Dedifferentiated amniotic fluid mesenchymal stem cell (primary cell): Measurements from ENCODE around the gene TPX2.

Experiments used
- DNase-seq: peaks from one replicate; pipeline ENCODE4 v3.0.0-alpha.2; 2016; ENCODE audit errors: extremely low spot score

The TPX2 gene

GRCh38 chr20:31706607-31707257, 32.4 kb upstream of the TPX2 start:
- no peak for DNase-seq

GRCh38 chr20:31707258-31707615, 31.9 kb upstream of the TPX2 start:
- DNase-seq = no peak

DNA sequence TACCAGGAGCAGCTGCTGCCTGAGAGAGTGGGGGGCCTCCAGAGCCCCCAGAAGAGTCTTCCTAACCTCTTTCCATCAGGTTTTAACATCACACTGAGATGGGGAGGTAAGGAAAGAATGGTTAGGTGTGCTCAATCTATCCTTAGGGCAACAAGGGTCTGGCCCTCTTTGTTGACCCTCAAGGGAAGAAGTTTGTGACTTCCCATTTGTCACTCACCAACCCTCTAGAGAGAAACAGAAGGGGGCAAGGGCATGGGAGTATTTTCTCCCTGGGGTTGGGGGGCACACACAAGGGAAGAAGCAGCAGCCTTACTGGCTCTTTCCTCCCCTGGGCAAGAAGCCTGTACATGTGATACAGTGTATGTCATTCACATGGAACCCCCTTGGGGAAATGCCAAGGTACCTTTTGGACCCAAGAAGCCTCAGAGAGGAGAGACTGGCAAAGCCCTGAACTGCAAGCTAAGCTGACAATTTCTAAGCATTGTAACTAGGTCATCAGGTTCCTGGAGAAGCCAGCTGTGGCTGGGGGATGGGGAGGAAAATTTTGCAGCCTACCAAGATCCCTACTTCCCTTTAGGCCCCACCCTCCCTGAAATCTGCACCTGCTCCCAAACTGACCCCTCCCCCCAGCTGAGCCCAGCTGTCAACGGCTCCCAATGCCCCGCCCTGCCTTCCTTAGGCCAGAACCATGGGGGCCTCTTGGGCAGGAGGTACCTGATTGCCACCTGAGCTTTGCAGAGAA, 30.9 kb upstream of the TPX2 start:
- no peak for DNase-seq

DNA sequence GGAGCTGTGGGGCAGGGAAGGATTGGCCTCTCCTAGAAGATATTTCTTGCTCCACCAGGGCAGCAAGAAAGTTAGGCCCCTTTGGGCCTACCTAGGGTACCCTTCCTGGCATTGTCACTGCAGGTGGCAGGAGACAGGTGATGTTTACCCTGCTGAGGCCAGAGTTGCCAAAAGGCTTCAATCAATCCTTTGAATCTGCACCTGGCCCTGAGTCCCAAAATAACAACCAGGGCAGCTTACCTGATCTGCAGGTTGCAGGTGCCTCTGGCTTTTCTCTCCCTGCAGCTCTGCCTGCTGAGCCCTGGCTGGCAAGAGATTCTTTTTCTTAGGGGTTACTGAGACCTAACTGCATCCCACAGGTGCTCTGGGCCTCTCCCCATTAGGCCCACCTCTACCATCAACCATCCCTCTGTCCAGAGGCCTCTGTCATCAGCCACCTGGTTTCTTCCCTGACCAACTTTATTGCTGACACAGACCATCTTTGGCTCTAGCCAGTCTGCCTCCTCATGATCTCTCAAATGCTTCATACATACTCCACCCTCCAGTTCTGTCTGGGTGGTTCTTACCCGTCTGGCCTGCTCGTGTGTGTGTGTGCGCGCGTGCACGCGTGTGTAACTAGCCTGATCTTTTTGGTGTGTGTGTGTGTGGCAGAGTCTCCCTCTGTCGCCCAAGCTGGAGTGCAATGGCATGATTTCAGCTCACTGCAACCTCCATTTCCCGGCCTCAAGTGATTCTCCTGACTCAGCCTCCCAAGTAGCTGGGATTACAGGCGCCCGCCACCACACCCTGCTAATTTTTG, 30.2 kb upstream of the TPX2 start:
- DNase-seq = no peak

DNA sequence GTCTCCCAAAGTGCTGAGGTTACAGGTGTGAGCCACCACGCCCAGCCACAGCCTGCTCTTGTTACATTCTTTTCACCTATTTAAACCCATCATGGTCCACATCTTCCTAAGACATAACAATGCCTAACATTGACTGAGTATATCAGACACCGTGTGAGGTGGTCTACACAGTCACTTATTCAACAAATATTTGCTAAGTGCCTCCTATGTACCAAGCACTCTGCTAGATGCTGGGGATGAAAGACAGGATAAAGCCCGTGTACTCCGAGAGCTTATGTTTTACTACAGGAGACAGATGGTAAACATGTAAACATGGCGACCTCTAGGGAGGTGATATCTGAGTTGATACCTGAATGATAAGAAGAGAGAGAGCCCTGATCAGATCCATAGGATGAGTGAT, 29.2 kb upstream of the TPX2 start:
- DNase-seq = no peak

GRCh38 chr20:31710423-31711108, 28.5 kb upstream of the TPX2 start:
- no peak for DNase-seq

DNA sequence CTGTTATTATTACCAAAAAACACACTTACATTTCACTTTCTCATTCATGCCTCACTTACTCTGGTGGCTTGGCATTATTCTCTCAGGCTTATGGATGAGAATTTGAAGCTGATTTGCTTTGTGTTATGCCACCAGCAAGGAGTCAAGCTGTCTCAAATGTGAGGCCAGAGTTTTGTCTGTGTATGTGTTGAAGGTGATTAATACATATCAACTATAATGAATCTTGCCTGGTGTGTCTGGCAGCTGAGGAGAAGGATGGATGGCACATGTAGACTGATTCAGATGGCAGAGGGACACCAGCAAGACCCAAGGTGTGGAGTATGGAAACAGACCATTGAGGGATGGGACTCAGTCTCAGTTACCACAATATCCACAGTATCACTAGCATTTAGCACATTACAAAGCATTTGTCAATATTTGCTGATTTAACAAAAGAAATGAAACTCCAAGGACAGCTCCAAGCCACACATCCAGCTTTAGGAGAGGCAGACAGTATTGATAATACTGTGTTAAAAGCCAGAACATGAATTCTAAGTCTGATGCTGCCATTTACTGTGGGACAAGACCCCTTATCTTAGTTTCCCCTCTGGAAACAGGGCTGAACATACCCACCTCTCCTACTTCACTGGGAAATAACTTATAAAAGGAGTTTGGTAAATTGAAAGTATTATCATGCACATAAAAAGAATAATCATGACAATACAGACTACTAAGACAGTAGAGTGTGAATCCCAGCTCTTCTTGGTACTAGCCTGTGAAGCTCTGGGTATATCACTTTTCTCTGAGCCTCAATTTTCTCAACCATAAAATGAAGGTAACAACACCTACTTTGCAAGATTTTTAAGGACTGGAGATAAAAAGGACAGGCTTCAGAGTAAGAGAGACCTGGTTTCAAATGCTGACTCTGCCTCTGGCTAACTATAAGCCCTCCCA, 27.6 kb upstream of the TPX2 start:
- DNase-seq = no peak

GRCh38 chr20:31712112-31712553, 27.0 kb upstream of the TPX2 start:
- no peak for DNase-seq

DNA sequence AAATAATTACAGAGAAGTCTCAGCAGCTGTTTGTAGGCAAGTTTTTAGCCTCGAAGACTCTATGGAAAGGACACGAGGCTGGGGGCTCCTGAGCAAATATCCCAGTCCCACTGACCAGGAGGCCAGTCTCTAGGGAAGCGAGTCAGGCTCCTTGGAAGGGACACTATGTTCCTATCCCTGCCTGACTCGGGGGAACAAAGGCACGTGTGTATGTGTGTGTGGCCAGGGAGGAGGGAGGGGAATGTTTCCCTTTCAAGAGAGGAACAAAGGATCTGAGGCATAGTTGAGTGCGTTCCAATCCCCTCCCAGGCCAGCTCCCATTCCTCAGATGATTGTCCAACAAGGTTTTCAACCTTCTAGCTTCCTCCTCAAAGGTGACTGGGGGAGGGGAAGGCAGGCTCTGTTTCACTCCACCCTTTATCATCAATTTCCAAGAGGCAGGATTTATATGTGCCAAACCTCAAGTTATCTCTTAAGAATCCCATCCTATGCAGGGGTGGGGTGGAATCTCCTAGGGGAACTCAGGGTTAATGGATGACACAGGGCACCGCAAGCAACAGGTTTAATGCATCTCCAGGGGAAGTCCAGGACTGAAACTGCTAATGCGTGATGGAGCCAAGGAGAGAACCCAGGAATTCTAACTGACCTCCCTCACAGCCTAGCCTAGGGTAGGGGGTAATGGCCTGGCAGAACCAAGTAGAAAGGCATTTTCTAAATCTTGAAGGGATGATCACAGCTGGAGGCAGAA, 26.4 kb upstream of the TPX2 start:
- DNase-seq = peak; percentile 36

- peak; percentile 84 for DNase-seq
These were observed 25.5 kb upstream of the TPX2 start for GRCh38 chr20:31713312-31714273.

- no peak for DNase-seq
These were observed 23.3 kb upstream of the TPX2 start for GRCh38 chr20:31715766-31716165.

GRCh38 chr20:31716351-31716750, 22.7 kb upstream of the TPX2 start:
- no peak for DNase-seq

DNA sequence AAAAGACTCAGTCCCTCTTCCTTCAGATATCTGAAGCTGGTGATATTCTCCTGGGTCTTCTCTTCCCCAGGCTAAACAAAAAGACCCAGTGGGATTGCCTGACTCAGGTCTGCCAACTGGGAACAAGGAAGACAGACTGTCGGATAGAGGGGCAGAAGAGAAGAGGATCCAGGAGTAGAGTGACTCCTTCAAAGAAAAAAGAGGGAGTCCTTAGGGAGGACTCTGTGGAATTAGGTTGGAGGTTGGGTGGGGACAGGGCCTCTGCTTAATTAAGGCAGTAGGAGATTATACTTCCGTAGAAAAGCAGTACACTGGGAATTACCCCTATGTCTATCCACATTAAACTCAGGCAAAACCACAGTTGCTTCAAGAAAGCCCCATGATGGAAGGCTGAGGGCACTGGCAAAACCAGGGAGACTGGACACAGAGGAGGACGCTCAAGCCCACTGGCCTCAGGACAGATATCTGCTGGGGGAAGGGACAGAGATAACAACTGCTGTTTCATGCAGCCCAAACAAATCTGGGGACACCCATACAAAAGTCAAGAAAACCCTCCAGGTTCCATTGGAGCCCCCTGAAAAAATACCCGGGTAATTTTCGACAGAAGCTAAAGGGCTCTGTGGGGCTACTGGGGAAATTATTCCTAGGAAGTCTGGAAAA, 22.1 kb upstream of the TPX2 start:
- no peak for DNase-seq

DNA sequence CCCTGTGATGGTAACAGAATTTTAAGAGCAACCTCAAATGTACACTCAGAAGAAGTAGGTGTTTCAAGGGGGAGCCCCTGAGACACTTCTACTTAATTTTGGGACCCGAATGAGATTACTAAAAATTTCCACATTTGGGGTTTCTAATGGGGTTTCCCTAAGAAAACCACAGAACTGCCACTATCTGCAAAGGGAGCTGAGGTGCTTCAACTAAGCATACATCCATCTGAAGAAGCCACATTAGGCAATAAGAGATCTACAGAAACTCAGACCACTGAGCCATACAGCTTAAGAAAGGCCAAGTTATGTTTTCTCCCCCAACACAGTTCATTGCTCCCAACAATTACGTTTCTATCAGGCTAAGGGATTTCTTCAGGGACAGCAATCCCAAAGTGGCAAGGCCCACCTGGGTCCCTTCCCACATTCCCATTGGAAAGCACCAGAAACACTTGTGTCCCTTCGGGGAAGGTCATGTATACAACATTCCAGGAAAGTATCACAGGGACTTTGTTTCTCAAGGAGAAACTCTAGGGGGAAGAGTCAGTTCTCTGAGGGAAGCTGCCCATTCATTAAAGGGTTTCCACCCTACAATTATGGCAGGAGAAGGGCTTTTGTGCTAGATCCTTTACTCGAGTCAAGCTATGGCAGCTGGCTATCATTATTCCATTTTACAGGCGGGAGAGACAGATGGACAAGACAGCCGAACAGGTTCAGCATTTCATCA, 21.4 kb upstream of the TPX2 start:
- no peak for DNase-seq

GRCh38 chr20:31718952-31719643, 20.0 kb upstream of the TPX2 start:
- DNase-seq = no peak

DNA sequence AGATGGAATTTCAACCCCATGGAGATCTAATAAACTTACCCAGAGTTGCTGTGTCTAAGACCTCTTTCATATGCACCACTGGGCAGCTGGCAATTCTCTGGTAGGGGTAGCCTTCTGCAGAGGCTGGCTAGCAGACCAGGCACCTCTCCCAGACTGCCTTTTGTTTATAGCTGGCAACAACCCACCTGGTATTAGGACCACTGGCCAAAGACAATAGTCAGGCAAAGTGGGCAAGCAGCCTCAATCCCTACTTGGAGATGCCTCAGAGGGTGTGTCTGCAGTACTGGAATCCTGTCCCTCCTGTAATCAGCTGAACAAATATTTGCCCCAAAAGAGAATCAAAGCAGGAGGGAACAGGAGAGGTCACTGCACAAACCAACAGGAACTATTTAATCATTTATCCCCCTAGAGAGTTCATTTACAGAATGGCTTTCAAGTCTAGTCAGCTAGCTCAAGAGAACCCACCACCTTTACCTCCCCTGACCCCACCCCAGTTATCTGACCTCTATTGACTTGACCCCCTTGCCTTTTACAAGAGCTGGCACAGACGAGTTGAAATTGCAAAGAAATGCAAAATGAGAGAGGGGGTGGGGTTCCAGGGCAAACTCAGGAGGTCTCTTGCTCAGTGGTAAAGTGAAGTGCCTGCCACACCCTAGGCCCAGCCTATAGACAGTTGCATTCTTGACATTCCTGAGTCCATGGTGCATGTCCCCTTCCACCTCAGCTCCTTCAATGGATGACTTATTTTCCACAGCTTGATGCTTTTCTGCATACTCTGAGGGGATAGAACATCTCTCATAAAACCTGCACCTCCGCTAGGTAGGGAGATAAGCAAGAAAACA, 19.2 kb upstream of the TPX2 start:
- no peak for DNase-seq
